HG03108 (cell line): ENCODE data around the gene DNAJC4.

Source experiments
- ATAC-seq: cut with Tn5 transposase; IDR thresholded peaks from one replicate; pipeline ENCODE4 v1.9.1; 2021; ENCODE audit warnings: moderate library complexity; ENCODE audit not compliant: unreplicated experiment

DNAJC4 gene

GRCh38 chr11:64227405-64227956 is 2.9 kb upstream of the DNAJC4 start:
- ATAC-seq = no peak

- ATAC-seq = no peak
Measured at GRCh38 chr11:64229090-64229743, 1.1 kb upstream of the DNAJC4 start.

GRCh38 chr11:64229744-64230170 is 591 bp upstream of the DNAJC4 start:
- ATAC-seq = no peak

GRCh38 chr11:64230985-64231365 is 627 bp downstream of the DNAJC4 start:
- ATAC-seq = no peak

- ATAC-seq = no peak
Measured at GRCh38 chr11:64231546-64231945, 1.2 kb downstream of the DNAJC4 start.

- no peak for ATAC-seq
Measured at GRCh38 chr11:64232182-64232966, 2.0 kb downstream of the DNAJC4 start.

GRCh38 chr11:64232967-64233315 is 2.6 kb downstream of the DNAJC4 start:
- ATAC-seq = no peak

- ATAC-seq = peak; percentile 34
Measured at GRCh38 chr11:64233913-64234586, 3.7 kb downstream of the DNAJC4 start, which contains the start of gene VEGFB. TSS of gene VEGFB (plus strand) at chr11:64234584. CDS start at chr11:64234834, 250 bp downstream.

- no peak for ATAC-seq
Measured at GRCh38 chr11:64234647-64235379, 4.5 kb downstream of the DNAJC4 start.

- ATAC-seq = no peak
Measured at GRCh38 chr11:64235437-64236161, 5.3 kb downstream of the DNAJC4 start.

GRCh38 chr11:64237484-64237951 is 7.2 kb downstream of the DNAJC4 start:
- no peak for ATAC-seq

- ATAC-seq = no peak
Measured at GRCh38 chr11:64238076-64238475, 7.7 kb downstream of the DNAJC4 start.

GRCh38 chr11:64238999-64239398 is 8.7 kb downstream of the DNAJC4 start:
- no peak for ATAC-seq

- ATAC-seq = no peak
Measured at GRCh38 chr11:64239662-64240434, 9.5 kb downstream of the DNAJC4 start.

- ATAC-seq = peak; percentile 37
Measured at GRCh38 chr11:64240435-64241240, 10.3 kb downstream of the DNAJC4 start, which contains the start of gene FKBP2. TSS of gene FKBP2 (plus strand) at chr11:64241095. CDS start at chr11:64242388, 1,293 bp downstream.

GRCh38 chr11:64241241-64241490 is 10.8 kb downstream of the DNAJC4 start:
- ATAC-seq = peak; percentile 64

- peak; percentile 59 for ATAC-seq
Measured at GRCh38 chr11:64241491-64242374, 11.4 kb downstream of the DNAJC4 start.
